Choroid plexus epithelial cell (primary cell): ENCODE results near the gene CREG2.

Experiments used
- DNase-seq: peaks from one replicate; pipeline ENCODE4 v3.0.0-alpha.2; 2010; ENCODE audit warnings: low read depth
- H3K4me3 ChIP-seq: 2 replicates; pipeline ENCODE4 v1.5.1; 2011; ENCODE audit warnings: low read depth, mild to moderate bottlenecking, control low read depth, low read length, moderate library complexity
- TF ChIP-seq, protein P1 (sequence below): conservative IDR thresholded peaks from 2 replicates; pipeline ENCODE4 v1.5.1; 2011; ENCODE audit warnings: low read depth, mild to moderate bottlenecking, control low read depth, inconsistent platforms, low read length, moderate library complexity

CREG2 gene

GRCh38 chr2:101388232-101388631, 929 bp upstream of the CREG2 start:
- H3K4me3 ChIP-seq, result no peak overlapping the region
- peak; percentile 61 for DNase-seq
- TF ChIP-seq, protein P1, sequence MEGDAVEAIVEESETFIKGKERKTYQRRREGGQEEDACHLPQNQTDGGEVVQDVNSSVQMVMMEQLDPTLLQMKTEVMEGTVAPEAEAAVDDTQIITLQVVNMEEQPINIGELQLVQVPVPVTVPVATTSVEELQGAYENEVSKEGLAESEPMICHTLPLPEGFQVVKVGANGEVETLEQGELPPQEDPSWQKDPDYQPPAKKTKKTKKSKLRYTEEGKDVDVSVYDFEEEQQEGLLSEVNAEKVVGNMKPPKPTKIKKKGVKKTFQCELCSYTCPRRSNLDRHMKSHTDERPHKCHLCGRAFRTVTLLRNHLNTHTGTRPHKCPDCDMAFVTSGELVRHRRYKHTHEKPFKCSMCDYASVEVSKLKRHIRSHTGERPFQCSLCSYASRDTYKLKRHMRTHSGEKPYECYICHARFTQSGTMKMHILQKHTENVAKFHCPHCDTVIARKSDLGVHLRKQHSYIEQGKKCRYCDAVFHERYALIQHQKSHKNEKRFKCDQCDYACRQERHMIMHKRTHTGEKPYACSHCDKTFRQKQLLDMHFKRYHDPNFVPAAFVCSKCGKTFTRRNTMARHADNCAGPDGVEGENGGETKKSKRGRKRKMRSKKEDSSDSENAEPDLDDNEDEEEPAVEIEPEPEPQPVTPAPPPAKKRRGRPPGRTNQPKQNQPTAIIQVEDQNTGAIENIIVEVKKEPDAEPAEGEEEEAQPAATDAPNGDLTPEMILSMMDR, result no peak

- peak overlapping the region; percentile 11 for H3K4me3 ChIP-seq
- TF ChIP-seq, protein P1, result no peak
- DNase-seq, result no peak
Measured at GRCh38 chr2:101386599-101387150, 628 bp downstream of the CREG2 start.

GRCh38 chr2:101383016-101383541, 4.2 kb downstream of the CREG2 start:
- DNase-seq, result no peak
- TF ChIP-seq, protein P1, result no peak
- H3K4me3 ChIP-seq, result no peak overlapping the region

- TF ChIP-seq, protein P1, result no peak
- H3K4me3 ChIP-seq, result no peak overlapping the region
- no peak for DNase-seq
Measured at GRCh38 chr2:101382442-101382841, 4.9 kb downstream of the CREG2 start.

DNA sequence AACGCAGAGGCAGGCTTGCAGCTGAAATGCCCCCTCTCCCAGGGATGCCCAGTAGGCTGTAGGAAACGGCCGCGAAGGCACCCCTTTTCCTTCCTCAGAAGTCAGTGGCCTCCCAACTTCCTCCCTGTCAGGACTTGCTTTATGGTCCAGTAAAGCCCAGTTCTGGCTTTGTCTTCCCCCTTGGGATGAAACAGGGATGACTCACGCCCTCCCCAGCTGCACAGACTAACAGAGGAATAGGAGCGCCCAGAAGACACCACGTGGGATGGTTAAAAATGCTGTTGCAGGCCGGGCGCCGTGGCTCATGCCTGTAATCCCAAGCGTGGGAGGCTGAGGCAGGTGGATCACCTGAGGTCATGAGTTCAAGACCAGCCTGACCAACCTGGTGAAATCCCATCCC, 6.9 kb downstream of the CREG2 start:
- TF ChIP-seq, protein P1, result no peak
- peak; percentile 55 for DNase-seq
- H3K4me3 ChIP-seq, result no peak overlapping the region

DNA sequence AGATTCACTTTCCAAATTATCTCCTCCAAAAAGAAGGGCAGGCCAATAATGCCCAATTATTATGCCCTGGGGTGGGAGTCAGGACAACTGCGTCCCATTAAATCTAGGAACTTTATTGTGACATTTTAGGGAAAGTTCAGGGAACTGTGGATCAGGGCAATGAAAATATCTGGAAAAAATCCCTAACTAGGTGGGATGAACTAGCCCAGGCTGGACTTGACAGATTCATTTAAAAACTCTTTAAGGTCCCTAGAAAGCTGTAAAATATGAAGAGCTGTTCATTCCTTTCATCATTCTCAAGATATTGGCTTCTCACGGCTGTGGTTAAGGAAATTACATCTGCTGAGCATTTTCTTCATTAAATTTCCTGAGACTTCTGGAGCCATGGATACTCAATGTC, 8.2 kb downstream of the CREG2 start:
- DNase-seq, result no peak
- H3K4me3 ChIP-seq, result no peak overlapping the region
- TF ChIP-seq, protein P1, result no peak

DNA sequence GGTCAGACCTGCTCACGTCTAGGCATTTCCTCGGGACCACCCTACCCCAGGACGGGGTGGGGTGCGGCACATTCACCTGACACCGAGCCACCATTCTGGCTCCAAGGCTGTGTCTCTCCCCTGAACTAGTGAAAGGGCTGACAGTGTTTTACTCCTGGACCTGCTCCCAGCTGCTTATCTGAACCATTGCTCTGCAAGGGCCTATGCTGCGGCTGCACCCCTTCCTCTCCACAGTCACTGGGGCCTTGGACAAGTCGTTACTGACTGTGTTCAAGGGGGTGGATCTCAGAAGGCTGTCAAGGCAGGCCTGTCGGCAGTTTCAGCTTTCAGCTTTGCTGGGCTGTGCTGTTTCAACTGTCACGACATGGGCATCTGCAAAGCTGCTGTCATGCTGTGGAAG, 11.7 kb downstream of the CREG2 start:
- DNase-seq, result no peak
- TF ChIP-seq, protein P1, result no peak
- no peak overlapping the region for H3K4me3 ChIP-seq
